HG03045 (cell line): ENCODE results near the gene ELMOD3.
"Not testable (repeated sequence)": the region's sequence is repeated elsewhere in the genome, so short reads cannot be mapped to it uniquely, and the experiment has no call there.

Experiments
- ATAC-seq: cut with Tn5 transposase; IDR thresholded peaks from one replicate; pipeline ENCODE4 v1.9.1; 2021; ENCODE audit warnings: mild to moderate bottlenecking, moderate library complexity; ENCODE audit not compliant: unreplicated experiment

The ELMOD3 gene

DNA sequence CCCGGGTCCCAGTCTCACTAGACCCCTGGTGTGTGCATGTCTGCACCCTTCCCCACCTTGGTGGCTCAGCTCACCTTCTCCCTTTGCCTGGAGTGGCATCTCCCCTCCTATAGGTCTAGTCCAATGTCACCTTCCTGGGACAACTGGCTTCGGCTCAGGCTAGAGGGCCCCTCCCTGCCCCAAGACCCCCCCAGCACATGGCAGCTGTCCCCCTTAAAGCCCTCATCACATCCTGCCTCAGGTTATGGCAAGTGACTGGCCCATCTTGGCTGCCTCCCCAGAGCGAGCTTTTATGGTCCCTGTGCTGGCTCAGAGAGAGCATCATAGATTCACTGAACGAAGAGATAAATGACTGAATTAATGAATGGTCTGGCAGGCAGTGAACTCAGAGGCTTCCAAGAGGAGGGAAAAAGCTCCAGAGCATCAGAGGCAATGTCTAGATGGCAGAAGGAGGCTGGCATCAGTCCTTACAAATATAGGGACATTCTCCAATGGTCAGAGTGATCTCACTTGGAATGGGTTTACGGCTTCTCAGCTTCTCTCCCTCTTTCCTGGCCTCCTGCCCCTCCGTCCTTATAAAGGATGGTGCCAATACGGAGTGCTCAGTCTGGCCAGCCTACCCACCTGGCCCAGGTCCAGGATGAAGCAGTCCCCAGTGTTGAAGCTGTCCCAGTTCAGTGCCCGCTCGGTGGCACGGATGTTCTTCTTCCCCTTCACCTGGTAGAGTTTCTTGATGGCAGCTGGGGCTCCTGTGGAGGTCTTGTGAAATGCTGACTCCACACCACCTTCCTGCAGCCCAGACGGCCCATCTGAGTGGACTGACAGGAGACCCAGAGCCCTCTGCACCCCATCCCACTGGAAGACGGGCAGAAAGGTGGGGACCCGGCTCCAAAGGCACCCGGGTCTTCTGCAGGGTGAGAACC is 46.2 kb downstream of the ELMOD3 start:
- ATAC-seq = no peak

- ATAC-seq = no peak
Measured at GRCh38 chr2:85401464-85401805, 46.9 kb downstream of the ELMOD3 start.

- ATAC-seq = no peak
Measured at GRCh38 chr2:85401844-85402243, 47.3 kb downstream of the ELMOD3 start.

DNA sequence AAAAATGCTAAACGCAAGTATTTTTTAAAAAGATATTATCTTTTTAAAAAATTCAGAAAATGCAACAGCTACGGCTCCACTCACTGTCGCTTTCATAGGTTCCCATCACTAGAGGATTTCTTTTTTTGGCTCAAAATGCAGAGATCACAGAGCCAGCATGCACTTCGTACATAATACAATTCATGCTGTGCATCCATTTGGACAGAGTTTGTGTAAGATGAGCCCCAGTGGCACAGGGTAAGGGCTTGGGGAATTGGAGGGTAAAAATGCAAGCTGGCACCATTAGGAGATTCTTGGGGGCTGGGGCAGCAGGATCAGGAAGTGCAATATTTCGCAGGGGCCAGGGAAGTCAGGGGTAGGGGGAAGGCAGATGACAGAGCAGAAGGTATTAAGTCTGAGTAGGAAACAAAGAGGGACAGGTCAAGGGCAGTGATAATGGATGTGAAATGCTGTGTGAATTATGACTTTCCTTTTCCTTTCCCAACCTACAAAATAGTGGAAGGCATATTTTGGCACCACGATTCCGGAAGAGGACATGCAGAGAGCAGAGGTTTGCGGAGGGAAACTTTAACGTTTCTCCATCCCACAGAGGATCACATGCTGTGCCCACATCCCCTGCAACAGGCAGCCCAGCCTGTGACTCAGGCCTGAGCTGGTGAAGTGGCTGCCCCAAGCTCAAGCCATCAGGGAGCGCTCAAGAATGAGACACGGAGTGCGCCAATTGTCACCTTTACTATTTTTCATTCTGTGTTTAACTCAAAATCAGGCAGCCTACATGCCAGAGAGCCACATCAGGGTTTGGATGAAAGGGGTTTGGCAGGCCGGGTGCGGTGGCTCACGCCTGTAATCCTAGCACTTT is 50.9 kb downstream of the ELMOD3 start:
- no peak for ATAC-seq

GRCh38 chr2:85409845-85410583 is 55.4 kb downstream of the ELMOD3 start, which contains the start of gene CAPG:
Gene CAPG (minus strand): TSS chr2:85410366. CDS start chr2:85402145, 8,221 bp downstream.
- peak; percentile 57 for ATAC-seq

DNA sequence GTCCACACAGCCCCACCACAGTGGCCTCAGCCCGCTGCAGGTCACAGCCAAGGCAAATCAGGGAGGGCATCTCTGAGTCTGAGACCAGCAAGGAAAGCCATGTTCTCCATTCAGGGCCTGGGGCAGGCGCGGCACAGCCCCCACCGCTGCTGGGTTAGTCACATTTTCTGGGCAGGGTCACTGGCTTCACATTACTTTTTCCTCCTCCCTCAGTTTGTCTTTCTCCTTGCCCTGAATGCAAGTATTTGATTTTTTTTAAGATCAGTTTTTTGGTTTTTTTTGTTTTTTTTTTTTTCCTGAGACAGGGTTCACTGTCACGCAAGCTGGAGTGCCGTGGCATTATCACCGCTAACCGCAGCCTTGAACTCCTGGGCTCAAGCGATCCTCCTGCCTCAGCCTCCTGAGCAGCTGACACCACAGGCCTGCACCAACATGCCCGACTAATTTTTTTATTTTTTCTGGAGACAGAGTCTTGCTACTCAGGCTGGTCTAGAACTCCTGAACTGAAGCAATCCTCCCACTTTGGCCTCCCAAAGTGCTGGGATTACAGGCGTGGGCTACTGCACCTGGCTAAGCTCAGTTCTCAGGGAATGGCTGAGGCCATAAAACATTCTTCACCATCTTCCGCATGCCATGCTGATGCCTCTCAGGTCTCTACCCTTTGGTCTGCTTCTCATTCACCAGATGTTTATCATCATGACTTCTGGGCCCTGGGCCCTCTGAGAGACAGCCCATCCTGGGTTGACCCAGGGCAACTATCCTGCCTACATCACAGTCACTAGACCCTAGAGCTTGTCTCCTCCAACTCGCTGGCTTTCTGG is 56.2 kb downstream of the ELMOD3 start:
- ATAC-seq = peak; percentile 13

DNA sequence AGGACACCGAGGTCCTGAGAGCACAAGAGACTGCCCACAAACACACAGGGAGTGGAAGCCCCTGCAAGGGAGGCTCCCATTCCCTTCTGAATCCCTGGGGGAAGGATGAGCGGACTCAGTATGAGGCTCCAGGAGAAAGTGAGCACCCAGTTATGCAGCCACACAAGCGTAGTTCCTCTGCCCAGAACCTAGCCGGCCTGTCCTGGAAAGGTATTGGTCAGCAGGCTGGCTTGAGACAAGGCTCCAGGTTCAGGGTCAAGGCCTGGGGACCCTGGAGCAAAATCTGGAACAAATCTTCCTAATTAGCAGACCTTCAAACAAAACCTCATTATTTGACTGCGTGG is 56.8 kb downstream of the ELMOD3 start:
- ATAC-seq = no peak

DNA sequence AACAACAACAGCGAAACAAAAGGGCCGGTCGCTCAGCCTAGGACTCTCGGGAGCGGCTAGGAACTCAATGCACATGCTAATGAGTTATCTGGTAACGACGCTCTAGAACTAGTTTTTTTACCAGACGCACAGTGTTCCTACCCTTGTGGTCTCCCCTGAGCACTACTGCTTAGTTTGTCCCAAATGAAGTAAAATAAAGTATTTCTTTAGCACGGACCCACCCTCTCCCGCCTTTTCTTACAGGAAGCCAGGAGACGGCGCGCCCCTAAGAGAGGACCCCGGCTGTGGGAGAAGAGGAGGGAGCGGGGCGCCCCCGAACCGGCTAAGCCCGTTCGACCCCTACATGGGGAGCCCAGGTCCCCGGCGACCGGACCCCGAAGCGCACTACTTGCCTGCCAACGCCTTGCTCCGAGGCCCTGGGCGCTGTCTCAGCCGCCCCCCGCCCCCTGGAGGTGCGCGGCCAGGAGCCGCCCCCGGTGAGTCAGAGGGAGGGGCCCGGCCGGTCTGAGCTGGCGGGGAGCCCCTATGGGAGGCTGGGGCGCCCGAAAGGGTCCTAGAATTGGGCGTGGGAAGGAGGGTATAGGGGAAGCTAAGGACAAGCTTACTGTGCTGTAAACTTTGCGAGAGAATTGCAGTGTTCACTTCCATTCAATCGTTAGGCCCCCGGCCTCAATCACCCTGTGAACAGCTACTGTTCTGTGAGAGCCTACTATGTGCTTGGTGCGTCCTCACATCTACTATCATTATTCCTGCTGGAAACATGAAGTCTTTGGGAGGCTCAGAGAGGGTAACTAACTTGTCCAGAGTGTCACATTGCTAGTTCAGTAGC is 59.2 kb downstream of the ELMOD3 start:
- no peak for ATAC-seq

GRCh38 chr2:85414421-85414759 is 59.8 kb downstream of the ELMOD3 start:
- ATAC-seq = not testable (repeated sequence)

GRCh38 chr2:85414761-85415553 is 60.4 kb downstream of the ELMOD3 start:
- no peak for ATAC-seq

- no peak for ATAC-seq
Measured at GRCh38 chr2:85415980-85416650, 61.5 kb downstream of the ELMOD3 start.

DNA sequence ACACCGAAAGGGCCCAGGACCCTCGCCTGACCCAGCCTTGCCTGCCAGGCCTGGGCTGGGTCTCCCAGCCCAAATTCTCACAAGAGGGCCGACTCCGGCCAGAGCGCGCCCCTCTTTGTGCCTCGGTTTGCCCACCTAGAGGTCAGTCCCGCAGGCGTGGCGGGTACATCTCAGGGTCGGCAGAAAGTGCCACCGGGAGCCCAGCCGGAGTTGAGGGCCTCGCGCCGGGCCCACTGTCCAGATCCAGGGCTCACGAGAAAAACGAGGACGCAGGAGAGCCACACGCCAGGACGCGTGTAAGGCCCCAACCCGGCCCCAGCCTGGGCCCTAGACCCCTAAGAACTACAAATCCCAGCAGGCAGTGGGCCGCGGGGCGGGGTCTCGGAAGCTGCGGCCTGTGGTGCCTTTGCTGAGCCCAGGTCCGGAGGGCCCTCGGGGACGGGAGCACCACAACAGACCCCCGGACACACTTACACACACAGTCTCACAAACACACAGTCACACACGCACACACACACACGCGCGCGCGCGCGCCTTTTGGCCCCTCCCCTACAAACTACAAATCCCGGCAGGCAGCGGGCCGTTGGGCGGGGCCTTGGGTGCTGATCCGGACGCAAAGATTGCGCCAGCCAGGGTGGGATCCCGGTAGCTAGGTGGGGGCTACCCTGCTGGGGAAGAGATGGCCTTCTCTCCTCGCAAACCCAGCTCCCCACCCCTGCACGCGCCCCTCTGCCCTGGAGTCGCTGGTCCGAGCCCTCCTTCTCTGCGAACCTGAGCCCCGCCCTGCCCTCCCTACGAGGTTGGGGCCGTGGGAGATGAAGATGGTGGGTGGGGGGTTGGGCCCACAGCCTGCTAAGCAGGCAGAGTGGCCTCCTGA is 63.8 kb downstream of the ELMOD3 start, which contains the start of gene SH2D6:
TSS of gene SH2D6 (plus strand) at position 583 of the 877 bp plus-strand sequence. CDS start 10,752 bp downstream, outside the sequence.
- peak; percentile 78 for ATAC-seq

GRCh38 chr2:85419009-85419675 is 64.6 kb downstream of the ELMOD3 start:
- no peak for ATAC-seq

GRCh38 chr2:85420536-85421259 is 66.1 kb downstream of the ELMOD3 start:
- peak; percentile 53 for ATAC-seq

GRCh38 chr2:85421260-85422071 is 66.9 kb downstream of the ELMOD3 start:
- ATAC-seq = no peak
